Common myeloid progenitor, CD34-positive (primary cell): ENCODE data around the gene PREPL.
"Not testable (repeated sequence)": the region's sequence is repeated elsewhere in the genome, so short reads cannot be mapped to it uniquely, and the experiment has no call there.

ENCODE experiments used
- CTCF ChIA-PET: fragments of 350-600 bp; sonication (Branson Sonifier 250); formaldehyde crosslinking; loops from one replicate; lab custom pipeline; 2021; ENCODE audit warnings: antibody characterized with exemption; lab: Charles Lee
- POLR2A ChIA-PET: fragments of 350-600 bp; sonication (Branson Sonifier 250); formaldehyde crosslinking; loops from one replicate; lab custom pipeline; 2021; ENCODE audit warnings: antibody characterized with exemption; lab: Charles Lee
- DNase-seq, 3 donors: peaks; one replicate each; pipeline versions ENCODE4 v3.0.0 to v3.0.0-alpha.2; 2013
- H3K27ac ChIP-seq, 2 experiments: 1 replicate in 1 of 2; 2 replicates in 1 of 2; pipeline ENCODE4 v1.7.0; 2013; ENCODE audit warnings: inconsistent platforms in 2 of 2, low read length in 2 of 2, mild to moderate bottlenecking in 2 of 2, low read depth in 1 of 2, moderate library complexity in 1 of 2; ENCODE audit not compliant: severe bottlenecking in 2 of 2, insufficient read depth in 1 of 2, poor library complexity in 1 of 2
- H3K27me3 ChIP-seq, 5 experiments: replicated peaks in 2 of 5; 1 replicate in 3 of 5; 2 replicates in 2 of 5; pipeline versions ENCODE4 v1.6.1 to v1.7.0; 2013; ENCODE audit warnings: low read length in 4 of 5, mild to moderate bottlenecking in 2 of 5, moderate library complexity in 2 of 5, inconsistent platforms in 1 of 5; ENCODE audit not compliant: insufficient read depth in 5 of 5, control insufficient read depth in 4 of 5
- H3K36me3 ChIP-seq, 4 experiments: 1 replicate in 2 of 4; 2 replicates in 2 of 4; pipeline versions ENCODE4 v1.6.1 to v1.7.0; 2013; ENCODE audit warnings: low read length in 3 of 4, control low read depth in 1 of 4, mild to moderate bottlenecking in 1 of 4; ENCODE audit not compliant: control insufficient read depth in 4 of 4, insufficient read depth in 4 of 4
- H3K4me1 ChIP-seq, 4 experiments: 1 replicate in 3 of 4; 2 replicates in 1 of 4; pipeline versions ENCODE4 v1.6.1 to v1.7.1; 2013; ENCODE audit warnings: low read length in 3 of 4, mild to moderate bottlenecking in 3 of 4, control low read depth in 1 of 4, inconsistent platforms in 1 of 4, moderate library complexity in 1 of 4; ENCODE audit not compliant: control insufficient read depth in 4 of 4, insufficient read depth in 4 of 4; ENCODE audit errors: control extremely low read depth in 1 of 4
- H3K4me3 ChIP-seq, 7 experiments: 1 replicate in 4 of 7; 2 replicates in 3 of 7; pipeline versions ENCODE4 v1.5.1 to v1.7.0; 2013; ENCODE audit warnings: mild to moderate bottlenecking in 7 of 7, low read length in 6 of 7, moderate library complexity in 6 of 7, inconsistent platforms in 2 of 7, low read depth in 2 of 7, control low read depth in 1 of 7; ENCODE audit not compliant: insufficient read depth in 4 of 7, control insufficient read depth in 1 of 7; ENCODE audit errors: extremely low read depth in 1 of 7
- H3K9me3 ChIP-seq, 5 experiments: 1 replicate in 4 of 5; 2 replicates in 1 of 5; pipeline versions ENCODE4 v1.6.1 to v1.7.1; 2013; ENCODE audit warnings: low read length in 4 of 5, mild to moderate bottlenecking in 2 of 5, inconsistent platforms in 1 of 5, low read depth in 1 of 5, moderate library complexity in 1 of 5; ENCODE audit not compliant: control insufficient read depth in 4 of 5, insufficient read depth in 2 of 5; ENCODE audit errors: control extremely low read depth in 1 of 5
- WGBS: methylation state at CpG from one replicate; pipeline ENCODE4 v1.1.5; 2013; ENCODE audit not compliant: insufficient coverage; 5-methylcytosine and 5-hydroxymethylcytosine counted together

PREPL gene

DNA sequence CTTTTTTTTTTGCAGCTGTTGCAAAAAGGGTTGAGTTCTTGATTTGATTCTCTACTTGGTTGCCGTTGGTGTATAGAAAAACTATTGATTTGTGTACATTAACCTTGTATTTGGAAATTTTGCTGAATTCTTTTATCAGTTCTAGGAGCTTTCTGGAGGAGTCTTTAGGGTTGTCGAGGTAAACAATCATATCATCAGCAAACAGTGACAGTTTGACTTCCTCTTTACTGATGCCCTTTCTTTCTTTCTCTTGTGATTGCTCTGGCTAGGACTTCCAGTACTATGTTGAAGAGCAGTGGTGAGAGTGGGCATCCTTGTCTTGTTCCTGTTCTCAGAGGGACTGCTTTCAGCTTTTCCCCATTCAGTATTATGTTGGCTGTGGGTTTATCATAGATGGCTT, 23.9 kb upstream of the PREPL start:
- H3K4me1 ChIP-seq, POLR2A ChIA-PET, H3K4me3 ChIP-seq, H3K27me3 ChIP-seq, H3K9me3 ChIP-seq, H3K36me3 ChIP-seq, H3K27ac ChIP-seq: not testable (repeated sequence)
- peak in 2 of 3 donors; percentile 19 to 44 for DNase-seq
- CTCF ChIA-PET = interaction anchor here (2.3 kb wide), 1 partner anchor 42 kb away, joined by 6 read pairs; no protein-coding TSS in a partner anchor
- WGBS = 100% methylated on average over 1 of the region's 2 CpGs

DNA sequence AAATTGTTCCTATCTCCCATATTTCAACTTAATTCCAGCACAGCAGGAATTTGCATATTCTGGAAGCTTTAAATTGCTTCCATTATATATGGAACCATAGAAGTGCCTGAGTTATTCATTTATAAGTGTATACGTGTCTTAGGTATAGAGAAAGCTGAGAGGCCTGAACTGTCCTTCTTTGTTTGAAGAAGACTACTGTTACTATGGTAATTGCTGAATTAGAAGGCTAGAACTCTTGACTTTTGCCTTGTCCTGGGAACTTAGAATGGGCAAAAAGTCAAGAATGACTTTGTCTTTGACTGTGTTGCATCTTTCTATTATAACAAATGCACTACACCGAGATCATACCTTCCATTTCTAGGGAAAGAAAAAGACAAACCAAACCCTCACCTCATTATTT, 16.2 kb upstream of the PREPL start:
- H3K27me3 ChIP-seq = no peaks in the 10 kb centered on the region
- no peak for DNase-seq
- no peaks in the 10 kb centered on the region for H3K9me3 ChIP-seq
- H3K27ac ChIP-seq = no peak overlapping the region
- CTCF ChIA-PET = interaction anchor here (0.6 to 1.3 kb wide), 2 partner anchors 13 to 23 kb away, joined by 3 to 4 read pairs; no protein-coding TSS in a partner anchor
- H3K4me3 ChIP-seq = no peak overlapping the region
- WGBS = 100% methylated on average over 1 of the region's 2 CpGs
- POLR2A ChIA-PET = no interaction called here
- H3K4me1 ChIP-seq = no peaks in the 10 kb centered on the region
- H3K36me3 ChIP-seq = no peaks in the 10 kb centered on the region

DNA sequence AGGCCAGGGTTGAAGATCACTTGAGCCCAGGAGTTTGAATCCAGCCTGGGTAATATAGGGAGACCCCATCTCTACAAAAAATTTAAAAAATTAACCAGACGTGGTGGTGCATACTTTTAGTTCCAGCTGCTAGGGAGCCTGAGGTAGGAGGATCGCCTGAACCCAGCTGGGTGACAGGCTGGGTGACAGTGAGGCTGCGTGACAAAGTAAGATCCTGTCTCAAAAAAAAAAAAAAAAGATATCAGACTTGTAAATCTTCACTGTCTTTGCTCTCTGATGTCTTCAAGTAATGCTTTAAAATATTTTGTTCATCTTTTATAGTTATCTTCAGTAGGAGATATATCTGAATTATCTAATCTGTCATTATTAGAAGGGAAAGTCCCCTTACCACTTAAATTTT, 11.0 kb upstream of the PREPL start:
- Histone ChIP-seq H3K9me3 (peaks cover 0 to 7% (median 2%) of the 10 kb centered on the region in 5 experiments), H3K27me3 (no peaks in the 10 kb centered on the region), H3K36me3 (no peaks in the 10 kb centered on the region), H3K4me3 (no peak overlapping the region), H3K4me1 (no peaks in the 10 kb centered on the region), H3K27ac (no peak overlapping the region)
- ChIA-PET CTCF (no interaction called here), POLR2A (no interaction called here)
- no peak for DNase-seq
- WGBS = 100% methylated on average over 2 of the region's 3 CpGs

DNA sequence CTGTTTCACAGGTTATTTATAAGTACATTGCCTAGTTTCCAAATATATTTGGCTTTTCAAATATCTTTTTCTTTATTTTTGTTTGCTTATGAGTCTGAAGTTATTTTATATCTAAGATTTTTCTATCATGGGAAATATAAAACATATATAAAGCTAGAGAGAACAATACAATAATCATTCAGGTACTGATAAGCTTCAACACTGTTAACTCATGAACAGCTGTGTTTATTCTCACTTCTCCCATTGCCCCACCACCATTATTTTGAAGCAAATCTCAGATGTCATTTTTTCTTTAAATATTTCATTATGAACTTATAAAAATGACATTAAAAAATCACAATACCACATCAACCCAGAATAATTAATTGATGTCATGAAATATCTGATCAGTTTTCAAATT, 10.2 kb upstream of the PREPL start:
- Histone ChIP-seq H3K4me3 (no peak overlapping the region), H3K27ac (no peak overlapping the region), H3K36me3 (no peaks in the 10 kb centered on the region), H3K4me1 (no peaks in the 10 kb centered on the region), H3K27me3 (no peaks in the 10 kb centered on the region), H3K9me3 (peaks cover 0 to 7% (median 2%) of the 10 kb centered on the region in 5 experiments)
- ChIA-PET CTCF (no interaction called here), POLR2A (no interaction called here)
- no peak for DNase-seq

DNA sequence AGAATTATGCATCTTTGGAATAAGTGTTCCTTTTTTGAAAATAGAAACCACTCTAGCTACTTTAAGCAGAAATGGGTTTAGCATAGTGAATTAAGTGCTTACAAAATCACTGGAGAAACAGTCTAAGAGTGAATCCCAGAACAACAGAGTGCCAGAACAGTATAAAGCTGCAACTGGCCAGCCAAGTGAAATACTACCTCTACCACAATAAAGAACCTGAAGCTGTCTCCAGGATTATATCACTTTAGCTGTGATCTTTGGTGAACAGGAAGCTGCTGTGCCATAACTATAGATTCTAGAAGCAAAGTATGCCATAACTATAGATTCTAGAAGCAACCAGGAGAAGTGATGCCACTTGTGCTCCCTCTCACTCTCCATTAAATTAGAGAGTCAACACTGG, 8.1 kb upstream of the PREPL start:
- Histone ChIP-seq H3K27me3 (no peaks in the 10 kb centered on the region), H3K4me1 (no peaks in the 10 kb centered on the region), H3K36me3 (no peaks in the 10 kb centered on the region), H3K4me3 (no peak overlapping the region), H3K9me3 (peaks cover 0 to 7% (median 2%) of the 10 kb centered on the region in 5 experiments), H3K27ac (no peak overlapping the region)
- DNase-seq = no peak
- POLR2A ChIA-PET = no interaction called here
- CTCF ChIA-PET = interaction anchor here (1.5 to 2.1 kb wide), 2 partner anchors 11 to 323 kb away, joined by 3 to 7 read pairs; no protein-coding TSS in a partner anchor

DNA sequence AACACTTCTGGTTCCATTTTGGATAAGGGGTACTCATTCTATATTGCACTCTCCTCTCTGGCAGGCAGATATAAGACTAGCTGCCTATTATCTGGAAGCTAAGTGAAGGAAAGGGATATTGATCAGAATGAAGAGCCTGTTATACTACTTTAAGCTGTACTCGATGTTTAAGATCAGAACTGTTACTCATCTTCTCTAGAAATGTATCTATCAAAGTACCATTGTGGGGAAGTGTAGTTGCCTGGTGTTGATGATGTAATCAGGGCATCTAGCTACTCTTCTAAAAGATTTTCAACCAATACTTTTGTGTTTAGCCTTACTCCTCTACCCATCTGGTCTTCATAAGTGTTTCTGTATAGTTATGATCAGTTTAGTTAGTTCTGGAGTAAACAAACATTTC, 6.3 kb upstream of the PREPL start:
- no peak overlapping the region for H3K27ac ChIP-seq
- ChIA-PET POLR2A (no interaction called here), CTCF (interaction anchor here (2.1 kb wide), 1 partner anchor 9 kb away, joined by 7 read pairs; no protein-coding TSS in a partner anchor)
- WGBS = no CpG with 5 or more reads among the region's 1 CpG
- DNase-seq = no peak
- H3K4me1 ChIP-seq = peaks cover 0 to 6% (median 5%) of the 10 kb centered on the region in 4 experiments
- no peaks in the 10 kb centered on the region for H3K27me3 ChIP-seq
- H3K36me3 ChIP-seq = no peaks in the 10 kb centered on the region
- H3K9me3 ChIP-seq = peaks cover 0 to 7% (median 2%) of the 10 kb centered on the region in 5 experiments
- no peak overlapping the region for H3K4me3 ChIP-seq

DNA sequence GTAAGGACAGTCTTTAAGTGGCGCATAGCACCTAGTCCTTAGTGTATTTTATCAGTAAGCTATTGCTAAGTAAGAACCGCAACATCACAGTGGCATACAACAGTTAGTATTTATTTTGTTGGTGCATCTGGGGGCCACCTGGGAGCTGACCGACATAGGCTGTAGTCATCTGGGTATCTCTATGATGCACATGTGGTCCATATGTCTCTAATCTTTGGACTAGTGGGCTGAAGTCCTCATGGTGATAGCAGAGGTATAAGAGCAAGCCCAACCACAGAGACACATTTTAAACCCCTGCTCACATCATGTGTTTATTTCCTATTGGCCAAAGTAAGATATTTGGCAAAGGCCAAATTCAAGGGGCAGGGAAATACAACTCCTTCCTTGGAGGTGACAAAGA, 3.3 kb upstream of the PREPL start:
- POLR2A ChIA-PET = no interaction called here
- peak in 2 of 3 donors; percentile 6 to 50 for DNase-seq
- no peaks in the 10 kb centered on the region for H3K36me3 ChIP-seq
- H3K4me1 ChIP-seq = peaks cover 5 to 19% (median 16%) of the 10 kb centered on the region in 4 experiments
- CTCF ChIA-PET = interaction anchor here (1.0 kb wide), 1 partner anchor 12 kb away, joined by 3 read pairs; no protein-coding TSS in a partner anchor
- peaks cover 0 to 2% (median under 1%) of the 10 kb centered on the region in 5 experiments for H3K9me3 ChIP-seq
- H3K4me3 ChIP-seq = no peak overlapping the region
- WGBS = 95% methylated on average over 3 of the region's 3 CpGs
- H3K27ac ChIP-seq = no peak overlapping the region
- no peaks in the 10 kb centered on the region for H3K27me3 ChIP-seq
